Muscle layer of duodenum (tissue), 2 donors: Measurements from ENCODE around the gene UNC13B.
"Not testable (repeated sequence)": the region's sequence is repeated elsewhere in the genome, so short reads cannot be mapped to it uniquely, and the experiment has no call there.

Experiments
- H3K27ac ChIP-seq: one replicate; pipeline ENCODE4 v1.7.0; 2013; ENCODE audit warnings: mild to moderate bottlenecking, low read length
- H3K27me3 ChIP-seq: one replicate; pipeline ENCODE4 v1.7.0; 2013; ENCODE audit warnings: low read depth, mild to moderate bottlenecking, control low read depth, low read length
- H3K36me3 ChIP-seq, 2 donors: one replicate each; pipeline ENCODE4 v1.7.0; 2013; ENCODE audit warnings: low read length in 2 of 2, control low read depth in 1 of 2, mild to moderate bottlenecking in 1 of 2; ENCODE audit not compliant: insufficient read depth in 2 of 2, control insufficient read depth in 1 of 2
- H3K4me1 ChIP-seq, 2 donors: one replicate each; pipeline ENCODE4 v1.7.0; 2013; ENCODE audit warnings: low read length in 2 of 2, mild to moderate bottlenecking in 2 of 2, control low read depth in 1 of 2, moderate library complexity in 1 of 2; ENCODE audit not compliant: insufficient read depth in 2 of 2, control insufficient read depth in 1 of 2
- H3K4me3 ChIP-seq, 2 donors: one replicate each; pipeline ENCODE4 v1.7.0; 2013; ENCODE audit warnings: low read length in 2 of 2, low read depth in 1 of 2, mild to moderate bottlenecking in 1 of 2
- H3K9me3 ChIP-seq, 2 donors: one replicate each; pipeline ENCODE4 v1.7.0; 2013; ENCODE audit warnings: low read length in 2 of 2, control low read depth in 1 of 2, mild to moderate bottlenecking in 1 of 2; ENCODE audit not compliant: control insufficient read depth in 1 of 2
- donor health status: healthy.

UNC13B gene

GRCh38 chr9:35167429-35167828 is 5.6 kb downstream of the UNC13B start:
- not testable (repeated sequence) for H3K4me3 ChIP-seq, H3K9me3 ChIP-seq, H3K36me3 ChIP-seq, H3K27me3 ChIP-seq, H3K27ac ChIP-seq
- peaks cover 10 to 16% of the 10 kb centered on the region in 2 donors for H3K4me1 ChIP-seq

- peaks cover 0 to 2% of the 10 kb centered on the region in 2 donors for H3K4me1 ChIP-seq
- no peaks in the 10 kb centered on the region for H3K27me3 ChIP-seq
- H3K9me3 ChIP-seq, result no peaks in the 10 kb centered on the region
- no peak overlapping the region for H3K4me3 ChIP-seq
- H3K27ac ChIP-seq, result no peak overlapping the region
- no peaks in the 10 kb centered on the region for H3K36me3 ChIP-seq
Observed at GRCh38 chr9:35168963-35169362, 7.2 kb downstream of the UNC13B start.

- Histone ChIP-seq H3K36me3 (no peaks in the 10 kb centered on the region), H3K27me3 (no peaks in the 10 kb centered on the region), H3K27ac (no peak overlapping the region), H3K9me3 (no peaks in the 10 kb centered on the region), H3K4me1 (no peaks in the 10 kb centered on the region), H3K4me3 (no peak overlapping the region)
Observed at GRCh38 chr9:35172878-35173277, 11.1 kb downstream of the UNC13B start.

GRCh38 chr9:35177520-35177919 is 15.7 kb downstream of the UNC13B start:
- no peaks in the 10 kb centered on the region for H3K27me3 ChIP-seq
- H3K36me3 ChIP-seq, result no peaks in the 10 kb centered on the region
- H3K27ac ChIP-seq, result no peak overlapping the region
- no peaks in the 10 kb centered on the region for H3K9me3 ChIP-seq
- H3K4me1 ChIP-seq, result no peaks in the 10 kb centered on the region
- H3K4me3 ChIP-seq, result no peak overlapping the region

DNA sequence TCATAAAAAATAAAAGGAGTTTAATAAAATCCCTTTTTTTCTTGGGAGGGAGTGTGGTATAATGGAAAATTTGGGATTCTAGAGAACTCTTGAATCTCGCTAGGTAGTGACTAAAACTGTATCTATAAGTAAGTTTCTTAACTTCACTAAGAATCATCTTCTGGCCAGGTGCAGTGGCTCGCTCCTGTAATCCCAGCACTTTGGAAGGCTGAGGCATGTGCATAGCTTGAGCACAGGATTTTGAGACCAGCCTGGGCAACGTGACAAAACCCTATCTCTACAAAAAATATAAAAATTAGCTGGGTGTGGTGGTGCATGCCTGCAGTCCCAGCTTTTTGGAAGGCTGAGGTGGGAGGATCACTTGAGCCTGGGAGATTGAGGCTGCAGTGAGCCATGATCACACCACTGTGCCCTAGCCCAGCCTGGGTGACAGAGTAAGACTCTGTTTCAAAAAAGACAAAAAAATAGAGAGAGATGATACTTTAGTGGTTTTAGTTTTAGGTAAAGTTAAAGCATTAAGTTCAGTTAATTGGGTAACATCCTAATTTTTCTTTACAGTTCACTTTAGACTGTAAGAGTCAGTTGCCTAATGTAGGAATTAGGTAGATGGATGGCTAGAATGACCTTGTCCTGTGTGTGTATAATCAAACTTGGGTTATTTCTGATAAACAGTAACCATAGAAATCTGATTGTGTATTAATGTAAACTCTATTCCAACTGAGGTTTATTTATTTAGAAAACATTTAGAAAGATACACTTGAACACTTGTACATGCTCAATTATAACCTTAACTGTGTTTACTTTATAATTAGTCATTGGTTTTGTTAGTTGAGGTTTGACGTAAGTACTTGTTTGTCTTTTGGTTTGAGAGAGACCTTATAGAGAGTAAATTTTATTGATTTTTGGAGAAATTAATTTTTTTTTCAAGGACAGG is 17.8 kb downstream of the UNC13B start:
- Histone ChIP-seq H3K4me1 (no peaks in the 10 kb centered on the region), H3K27me3 (no peaks in the 10 kb centered on the region), H3K27ac (no peak overlapping the region), H3K9me3 (no peaks in the 10 kb centered on the region), H3K36me3 (no peaks in the 10 kb centered on the region), H3K4me3 (no peak overlapping the region)

DNA sequence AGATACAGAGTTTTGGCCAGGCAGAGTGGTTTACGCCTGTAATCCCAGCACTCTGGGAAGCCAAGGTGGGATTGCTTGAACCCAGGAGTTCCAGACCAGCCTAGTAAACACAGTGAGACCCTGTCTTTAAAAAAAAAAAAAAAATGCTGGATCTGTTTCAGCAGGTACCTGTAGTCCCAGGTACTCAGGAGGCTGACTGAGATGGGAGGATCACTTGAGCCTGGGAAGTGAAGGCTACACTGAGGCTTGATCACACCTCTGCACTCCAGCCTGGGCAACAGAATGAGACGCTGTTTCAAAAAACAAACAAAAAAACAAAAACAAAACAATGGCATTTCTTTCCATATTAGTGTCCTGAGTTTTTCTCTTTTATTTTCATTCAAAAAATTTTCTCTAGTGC is 19.0 kb downstream of the UNC13B start:
- Histone ChIP-seq H3K27ac (no peak overlapping the region), H3K4me3 (no peak overlapping the region), H3K9me3 (no peaks in the 10 kb centered on the region), H3K27me3 (no peaks in the 10 kb centered on the region), H3K4me1 (no peaks in the 10 kb centered on the region), H3K36me3 (no peaks in the 10 kb centered on the region)

DNA sequence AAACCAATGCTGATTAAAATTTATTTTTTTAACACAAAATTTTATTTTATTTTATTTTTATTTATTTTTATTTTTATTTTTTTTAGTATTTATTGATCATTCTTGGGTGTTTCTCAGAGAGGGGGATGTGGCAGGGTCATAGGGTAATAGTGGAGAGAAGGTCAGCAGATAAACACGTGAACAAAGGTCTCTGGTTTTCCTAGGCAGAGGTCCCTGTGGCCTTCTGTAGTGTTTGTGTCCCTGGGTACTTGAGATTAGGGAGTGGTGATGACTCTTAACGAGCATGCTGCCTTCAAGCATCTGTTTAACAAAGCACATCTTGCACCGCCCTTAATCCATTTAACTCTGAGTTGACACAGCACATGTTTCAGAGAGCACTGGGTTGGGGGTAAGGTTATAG is 20.6 kb downstream of the UNC13B start:
- not testable (repeated sequence) for H3K27me3 ChIP-seq, H3K4me3 ChIP-seq, H3K9me3 ChIP-seq, H3K36me3 ChIP-seq, H3K27ac ChIP-seq, H3K4me1 ChIP-seq

GRCh38 chr9:35182996-35183754 is 21.4 kb downstream of the UNC13B start:
- H3K27me3 ChIP-seq, H3K4me1 ChIP-seq, H3K4me3 ChIP-seq, H3K9me3 ChIP-seq, H3K27ac ChIP-seq, H3K36me3 ChIP-seq: not testable (repeated sequence)

GRCh38 chr9:35183755-35184480 is 22.1 kb downstream of the UNC13B start:
- H3K4me1 ChIP-seq, result not testable (repeated sequence)

DNA sequence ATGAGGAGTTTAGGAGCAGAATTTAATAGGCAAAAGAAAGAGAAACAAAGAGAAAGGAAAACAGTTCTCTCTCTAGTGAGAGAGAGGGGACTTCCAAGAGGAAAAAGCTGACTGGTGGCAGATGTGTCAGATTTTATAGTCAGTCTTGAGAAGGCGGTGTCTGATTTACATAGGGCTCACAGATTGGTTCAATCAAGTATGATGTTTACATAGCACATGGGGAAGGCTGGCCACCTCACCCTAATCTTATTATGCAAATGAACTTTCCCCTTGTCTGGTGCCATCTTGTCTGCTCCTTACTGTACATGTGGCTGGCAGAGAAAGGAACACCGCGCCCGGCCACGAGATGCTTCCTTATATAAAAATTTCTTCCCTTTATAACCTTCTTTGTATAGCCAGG is 24.7 kb downstream of the UNC13B start:
- no peak overlapping the region for H3K4me3 ChIP-seq
- H3K4me1 ChIP-seq, result no peaks in the 10 kb centered on the region
- no peak overlapping the region for H3K27ac ChIP-seq
- H3K27me3 ChIP-seq, result no peaks in the 10 kb centered on the region
- no peaks in the 10 kb centered on the region for H3K36me3 ChIP-seq
- H3K9me3 ChIP-seq, result no peaks in the 10 kb centered on the region

More at GRCh38 chr9:35183755-35184480, 22.1 kb downstream of the UNC13B start:
- not testable (repeated sequence) for H3K27me3 ChIP-seq, H3K9me3 ChIP-seq, H3K27ac ChIP-seq, H3K36me3 ChIP-seq, H3K4me3 ChIP-seq

- Histone ChIP-seq H3K27ac (no peak overlapping the region), H3K36me3 (no peaks in the 10 kb centered on the region), H3K9me3 (peaks cover 11 to 13% of the 10 kb centered on the region in 2 donors), H3K4me1 (no peaks in the 10 kb centered on the region), H3K4me3 (no peak overlapping the region), H3K27me3 (no peaks in the 10 kb centered on the region)
Observed at GRCh38 chr9:35190203-35190602, 28.4 kb downstream of the UNC13B start.
